ENCODE results near the gene ZNF740.

Gene ZNF740

GRCh38 chr12:53230108-53230845 is 49.8 kb downstream of the ZNF740 start:
- no peak for DNase-seq

DNA sequence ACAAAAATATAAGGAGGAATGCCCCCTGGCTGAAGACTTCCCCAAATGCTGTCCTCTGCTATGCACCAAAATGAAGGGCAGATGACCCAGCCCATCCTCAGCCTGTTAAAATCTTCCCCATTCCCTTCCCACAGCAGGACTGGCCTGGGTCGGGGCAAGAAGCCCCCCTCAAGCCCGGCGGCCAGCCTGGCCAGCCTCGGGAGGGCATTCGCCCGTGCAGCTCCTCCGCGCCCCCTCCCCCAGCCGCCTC is 51.1 kb downstream of the ZNF740 start:
- no peak for DNase-seq

DNA sequence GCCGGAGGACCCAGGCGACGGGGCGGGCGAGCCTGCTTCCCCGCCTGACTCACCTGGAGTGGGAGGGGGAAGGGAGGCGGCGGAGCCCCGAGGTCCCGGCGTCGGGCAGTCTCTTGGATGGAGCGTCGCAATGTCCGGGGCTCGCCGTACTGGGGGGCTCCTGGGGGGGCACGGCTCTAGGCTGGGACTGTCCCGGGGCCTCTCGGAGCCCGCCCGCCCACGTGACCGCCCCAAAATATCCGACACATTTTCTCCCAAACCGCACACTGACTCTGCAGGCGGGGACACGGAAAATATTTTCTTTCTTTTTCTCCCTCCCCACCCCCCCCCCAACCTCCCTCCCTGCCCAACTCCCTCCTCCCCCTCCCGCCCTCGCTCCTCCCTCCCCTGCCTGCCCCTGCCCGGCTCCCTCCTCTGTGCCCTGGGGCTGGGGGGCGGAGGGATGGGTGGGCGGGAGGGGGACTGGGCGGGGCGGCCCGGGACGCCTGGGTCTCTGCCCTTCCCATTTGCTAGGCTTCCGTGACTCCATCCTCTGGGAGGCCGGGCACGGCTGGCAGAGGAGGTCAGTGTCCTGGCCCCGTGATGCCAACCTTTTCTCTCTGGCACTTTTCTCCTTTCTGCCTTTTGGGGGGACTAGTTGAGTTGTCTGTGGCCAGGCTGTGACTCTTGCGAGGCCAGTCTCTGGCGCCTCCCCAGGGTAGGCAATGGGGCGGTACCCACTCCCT is 51.6 kb downstream of the ZNF740 start, which contains the start of gene RARG:
RARG (minus strand) TSS at position 289 of the 725 bp plus-strand sequence. CDS start 4,664 bp downstream, outside the sequence.
- DNase-seq, result no peak

DNA sequence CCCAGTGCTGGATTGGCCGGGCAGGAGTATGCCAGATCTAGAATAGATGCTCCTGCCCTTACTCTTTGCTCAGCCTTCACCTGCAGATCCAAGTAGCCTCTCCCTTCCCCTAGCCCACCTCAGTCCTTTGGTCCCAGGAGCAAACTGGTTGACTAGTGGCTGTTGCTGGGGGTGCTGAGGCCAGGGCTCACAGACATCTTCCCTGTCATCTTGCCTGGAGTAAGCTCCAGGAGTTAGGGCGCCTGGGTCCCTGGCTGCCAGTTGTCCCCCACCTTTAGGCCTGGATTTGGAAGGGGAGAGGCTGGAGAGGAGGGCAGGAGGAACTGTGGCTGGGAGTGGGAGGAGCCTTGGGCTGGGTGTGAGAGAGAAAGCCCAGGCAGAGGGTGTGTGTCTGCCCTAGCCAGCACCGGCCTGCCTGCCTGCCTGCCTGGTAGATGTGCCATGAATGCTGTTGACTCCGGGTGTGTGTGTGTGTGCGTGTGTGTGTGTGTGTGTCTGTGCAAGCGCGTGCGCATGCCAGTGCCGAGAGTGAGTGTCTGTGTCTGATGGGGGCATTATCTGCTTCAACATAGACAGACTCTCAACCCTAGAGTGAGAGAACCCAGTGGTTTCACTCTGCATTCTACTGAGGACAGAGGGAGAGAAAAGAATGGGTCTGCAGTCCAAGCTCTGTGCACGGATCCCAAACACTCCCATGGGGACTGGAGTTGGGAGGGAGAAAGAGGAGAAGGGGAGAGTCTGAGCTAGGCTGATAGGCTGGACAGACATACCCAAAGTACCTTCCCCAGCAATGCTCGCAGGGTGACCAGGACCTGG is 52.3 kb downstream of the ZNF740 start:
- DNase-seq, result no peak

- DNase-seq, result no peak
Observed at GRCh38 chr12:53233671-53234121, 53.2 kb downstream of the ZNF740 start.

GRCh38 chr12:53234271-53234914 is 53.9 kb downstream of the ZNF740 start:
- DNase-seq, result no peak

GRCh38 chr12:53235164-53235563 is 54.6 kb downstream of the ZNF740 start:
- no peak for DNase-seq

DNA sequence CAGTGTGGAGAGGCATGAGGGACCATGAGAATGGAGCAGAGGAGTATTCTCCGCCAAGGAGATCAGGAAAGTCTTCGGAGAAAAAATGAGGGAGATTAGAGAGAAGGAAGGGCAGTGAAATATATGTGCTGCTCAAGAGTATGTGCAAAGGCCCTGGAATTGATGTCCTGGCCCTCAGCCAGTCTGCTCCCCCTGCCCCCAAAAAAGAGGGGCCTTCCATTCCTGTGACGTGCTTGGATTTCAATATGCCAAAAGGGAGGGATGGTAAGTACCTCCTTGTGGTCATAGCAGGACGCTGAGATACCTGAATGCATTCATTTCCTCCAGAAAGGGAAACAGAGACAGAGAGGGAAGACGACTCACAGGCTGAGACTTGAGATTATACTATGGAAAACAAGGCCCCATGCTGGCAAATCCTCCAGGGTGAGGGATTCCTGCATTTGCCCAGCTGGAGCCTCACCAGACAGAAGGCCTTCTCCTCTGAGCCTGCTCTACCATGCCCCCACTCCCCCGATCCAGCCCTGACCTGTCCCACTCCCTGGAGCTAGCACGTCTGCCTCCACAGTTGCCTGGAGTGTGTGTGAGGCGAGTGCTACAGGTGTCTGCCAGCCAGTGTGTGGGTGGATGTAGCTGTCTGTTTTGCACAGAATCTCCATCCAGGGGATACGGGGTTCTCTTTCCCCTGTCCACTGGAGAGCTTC is 55.4 kb downstream of the ZNF740 start:
- no peak for DNase-seq

DNA sequence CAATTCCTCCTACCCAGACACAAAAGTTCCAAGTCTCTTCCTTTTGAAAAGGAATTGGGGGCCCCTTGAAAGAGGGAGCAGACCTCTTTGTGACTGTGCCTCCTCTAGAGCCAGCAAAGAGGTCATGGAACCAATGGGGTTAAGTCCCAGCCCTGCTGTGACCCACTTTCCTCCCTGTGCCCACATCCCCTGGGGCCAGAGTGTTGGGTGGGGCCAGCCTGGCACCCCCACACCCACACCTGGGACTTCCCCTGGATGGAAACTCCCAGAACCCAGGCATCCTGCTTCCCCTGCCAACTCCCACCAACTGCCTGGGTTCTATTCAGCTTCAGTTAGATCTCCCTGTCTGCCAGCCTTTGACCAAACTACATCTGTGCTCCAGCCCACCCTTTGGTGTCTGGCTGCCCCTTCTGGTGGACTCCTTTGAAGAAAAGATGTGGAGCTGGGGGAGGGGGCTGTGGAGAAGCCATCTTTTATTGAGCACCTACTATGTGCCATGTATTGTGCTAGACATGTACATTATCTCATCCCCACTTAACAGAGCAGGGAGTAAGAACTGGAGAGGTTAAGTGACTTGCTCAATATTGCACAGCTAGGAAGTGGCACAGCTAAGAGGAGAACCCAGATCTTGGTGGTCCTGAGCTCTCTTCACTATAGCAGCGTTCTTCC is 56.1 kb downstream of the ZNF740 start:
- no peak for DNase-seq

DNA sequence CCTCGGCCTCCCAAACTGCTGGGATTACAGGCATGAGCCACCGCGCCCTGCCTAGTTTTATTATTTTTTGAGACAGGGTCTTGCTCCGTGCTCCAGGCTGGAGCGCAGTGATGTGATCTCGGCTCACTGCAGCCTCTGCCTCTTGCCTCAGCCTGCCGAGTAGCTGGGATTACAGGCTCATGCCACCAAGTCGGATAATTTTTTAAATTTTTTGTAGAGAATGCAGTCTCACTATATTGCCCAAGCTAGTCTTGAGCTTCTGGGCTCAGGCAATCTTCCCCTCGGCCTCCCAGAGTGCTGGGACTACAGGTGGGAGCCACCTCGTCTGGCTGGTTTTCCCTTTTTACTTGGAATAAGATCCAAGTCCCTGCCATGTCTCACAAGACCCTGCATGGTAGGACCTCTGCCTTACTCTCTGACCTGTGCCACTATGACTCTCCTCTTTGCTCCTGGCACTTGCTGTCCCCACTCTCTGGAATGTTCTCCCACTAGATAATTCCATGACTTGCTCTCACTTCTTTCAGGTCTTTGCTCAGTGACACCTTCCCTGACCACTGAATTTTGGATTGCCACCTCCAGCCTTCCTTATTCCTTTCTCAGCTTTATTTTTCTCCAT is 59.2 kb downstream of the ZNF740 start:
- DNase-seq, result no peak

GRCh38 chr12:53241623-53242412 is 61.3 kb downstream of the ZNF740 start:
- DNase-seq, result no peak

DNA sequence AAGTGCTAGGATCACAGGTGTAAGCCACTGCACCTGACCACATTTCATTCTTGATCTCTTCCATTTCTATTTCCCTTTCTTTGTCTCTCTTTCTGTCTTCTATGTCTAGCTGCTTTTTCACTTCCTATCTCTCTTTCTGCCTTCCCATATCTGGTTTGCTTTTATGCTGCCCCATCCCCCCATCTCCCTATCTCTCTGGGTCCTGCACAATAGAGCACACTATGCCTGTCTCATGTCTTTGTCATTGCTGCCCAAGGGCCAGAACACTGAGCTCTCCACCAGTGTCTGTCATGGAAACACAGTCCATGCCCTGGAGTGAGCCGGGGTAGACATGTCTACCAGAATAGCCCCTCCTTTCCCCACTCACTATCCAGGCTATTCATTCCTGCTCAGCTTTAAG is 63.8 kb downstream of the ZNF740 start:
- no peak for DNase-seq

Measured in NCI-H1417 treated with DMSO at 0.1 percent for 48 hours (cell line).